ENCODE data around the gene GSTT2. TPM values are rescaled to one million over a fixed set of nuclear protein-coding genes. Genes with fewer than 3 reads are reported as not detected.

GSTT2 gene
- total and polyA plus RNA-seq, 2 experiments from 2014 or later = 0.44 TPM; not detected in 1

GRCh38 chr22:24008022-24008283, 28.0 kb downstream of the GSTT2 start (continued):
- TF ChIP-seq ZNF462 (CRISPR knock-in tag; IDR thresholded peaks at IDR 0.05) = no peak
- no peak for TF ChIP-seq NANOG (IDR thresholded peaks at IDR 0.05; ENCODE audit: borderline replicate concordance)
- no peak for TF ChIP-seq STAT1 (IDR thresholded peaks at IDR 0.05; ENCODE audit: unreplicated experiment)
- TF ChIP-seq, protein P1, sequence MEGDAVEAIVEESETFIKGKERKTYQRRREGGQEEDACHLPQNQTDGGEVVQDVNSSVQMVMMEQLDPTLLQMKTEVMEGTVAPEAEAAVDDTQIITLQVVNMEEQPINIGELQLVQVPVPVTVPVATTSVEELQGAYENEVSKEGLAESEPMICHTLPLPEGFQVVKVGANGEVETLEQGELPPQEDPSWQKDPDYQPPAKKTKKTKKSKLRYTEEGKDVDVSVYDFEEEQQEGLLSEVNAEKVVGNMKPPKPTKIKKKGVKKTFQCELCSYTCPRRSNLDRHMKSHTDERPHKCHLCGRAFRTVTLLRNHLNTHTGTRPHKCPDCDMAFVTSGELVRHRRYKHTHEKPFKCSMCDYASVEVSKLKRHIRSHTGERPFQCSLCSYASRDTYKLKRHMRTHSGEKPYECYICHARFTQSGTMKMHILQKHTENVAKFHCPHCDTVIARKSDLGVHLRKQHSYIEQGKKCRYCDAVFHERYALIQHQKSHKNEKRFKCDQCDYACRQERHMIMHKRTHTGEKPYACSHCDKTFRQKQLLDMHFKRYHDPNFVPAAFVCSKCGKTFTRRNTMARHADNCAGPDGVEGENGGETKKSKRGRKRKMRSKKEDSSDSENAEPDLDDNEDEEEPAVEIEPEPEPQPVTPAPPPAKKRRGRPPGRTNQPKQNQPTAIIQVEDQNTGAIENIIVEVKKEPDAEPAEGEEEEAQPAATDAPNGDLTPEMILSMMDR (conservative IDR thresholded peaks at IDR 0.05; ENCODE audit: low read depth in 2 of 2) = no peak
- TF ChIP-seq, protein P2, sequence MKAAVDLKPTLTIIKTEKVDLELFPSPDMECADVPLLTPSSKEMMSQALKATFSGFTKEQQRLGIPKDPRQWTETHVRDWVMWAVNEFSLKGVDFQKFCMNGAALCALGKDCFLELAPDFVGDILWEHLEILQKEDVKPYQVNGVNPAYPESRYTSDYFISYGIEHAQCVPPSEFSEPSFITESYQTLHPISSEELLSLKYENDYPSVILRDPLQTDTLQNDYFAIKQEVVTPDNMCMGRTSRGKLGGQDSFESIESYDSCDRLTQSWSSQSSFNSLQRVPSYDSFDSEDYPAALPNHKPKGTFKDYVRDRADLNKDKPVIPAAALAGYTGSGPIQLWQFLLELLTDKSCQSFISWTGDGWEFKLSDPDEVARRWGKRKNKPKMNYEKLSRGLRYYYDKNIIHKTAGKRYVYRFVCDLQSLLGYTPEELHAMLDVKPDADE (IDR thresholded peaks at IDR 0.05) = no peak
- TF ChIP-seq CREB1 (CRISPR knock-in tag; IDR thresholded peaks at IDR 0.05; ENCODE audit: low read depth) = no peak
- no peak for TF ChIP-seq ZNF331 (CRISPR knock-in tag; IDR thresholded peaks at IDR 0.05; ENCODE audit: low read depth)
- TF ChIP-seq JUNB (IDR thresholded peaks at IDR 0.05; ENCODE audit: unreplicated experiment) = no peak

All from GM23338 (cell line).